Ishikawa (cell line): Measurements from ENCODE around the gene LRATD1.

Experiments used
- CREB1 ChIP-seq: IDR thresholded peaks from 2 replicates; pipeline ENCODE4 v1.6.1; 2012; ENCODE audit warnings: low read depth
- EP300 ChIP-seq: IDR thresholded peaks from 2 replicates; pipeline ENCODE4 v1.6.1; 2012; ENCODE audit warnings: borderline replicate concordance
- FOXM1 ChIP-seq: IDR thresholded peaks from 2 replicates; pipeline ENCODE4 v1.6.1; 2012; ENCODE audit warnings: low read depth, borderline replicate concordance
- NFIC ChIP-seq: IDR thresholded peaks from 2 replicates; pipeline ENCODE4 v1.6.1; 2012
- RAD21 ChIP-seq: IDR thresholded peaks from 2 replicates; pipeline ENCODE4 v1.6.1; 2012; ENCODE audit warnings: low read depth
- REST ChIP-seq: IDR thresholded peaks from 2 replicates; pipeline ENCODE4 v1.6.1; 2012; ENCODE audit warnings: low read depth, mild to moderate bottlenecking
- TAF1 ChIP-seq: IDR thresholded peaks from 2 replicates; pipeline ENCODE4 v1.6.1; 2012; ENCODE audit warnings: low read depth, mild to moderate bottlenecking
- TCF12 ChIP-seq: IDR thresholded peaks from 2 replicates; pipeline ENCODE4 v1.6.1; 2012; ENCODE audit warnings: low read depth
- USF1 ChIP-seq: IDR thresholded peaks from 2 replicates; pipeline ENCODE4 v1.6.1; 2012
- YY1 ChIP-seq: IDR thresholded peaks from 2 replicates; pipeline ENCODE4 v1.6.1; 2012; ENCODE audit warnings: low read depth
- ZBTB7A ChIP-seq: IDR thresholded peaks from 2 replicates; pipeline ENCODE4 v1.6.1; 2012; ENCODE audit warnings: low read depth
- TF ChIP-seq, protein P1 (sequence below): IDR thresholded peaks from 2 replicates; pipeline ENCODE4 v1.6.1; 2012

GRCh38 chr2:14628901-14629300 is 3.6 kb upstream of the LRATD1 start:
- TF ChIP-seq TCF12, result no peak
- TF ChIP-seq TAF1, result no peak
- no peak for TF ChIP-seq USF1
- TF ChIP-seq, protein P1, sequence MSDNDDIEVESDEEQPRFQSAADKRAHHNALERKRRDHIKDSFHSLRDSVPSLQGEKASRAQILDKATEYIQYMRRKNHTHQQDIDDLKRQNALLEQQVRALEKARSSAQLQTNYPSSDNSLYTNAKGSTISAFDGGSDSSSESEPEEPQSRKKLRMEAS, result no peak
- TF ChIP-seq NFIC, result no peak
- TF ChIP-seq REST, result no peak
- no peak for TF ChIP-seq EP300
- TF ChIP-seq YY1, result no peak
- no peak for TF ChIP-seq RAD21
- no peak for TF ChIP-seq CREB1
- no peak for TF ChIP-seq FOXM1
- no peak for TF ChIP-seq ZBTB7A
